LoVo (cell line): ENCODE measurements around the gene SEPHS1.
"Not testable (repeated sequence)": the region's sequence is repeated elsewhere in the genome, so short reads cannot be mapped to it uniquely, and the experiment has no call there.

Experiments
- DNase-seq: peaks from one replicate; pipeline ENCODE4 v3.0.0-alpha.2; 2016; ENCODE audit warnings: low spot score

SEPHS1 gene

GRCh38 chr10:13360587-13360986 lies 12.5 kb upstream of the SEPHS1 start:
- DNase-seq = no peak

- no peak for DNase-seq
These were observed 8.3 kb upstream of the SEPHS1 start for GRCh38 chr10:13356392-13356791.

GRCh38 chr10:13354783-13355182 lies 6.7 kb upstream of the SEPHS1 start:
- DNase-seq = no peak

GRCh38 chr10:13352519-13352918 lies 4.4 kb upstream of the SEPHS1 start:
- no peak for DNase-seq

GRCh38 chr10:13351340-13351915 lies 3.3 kb upstream of the SEPHS1 start:
- DNase-seq = no peak

- peak; percentile 49 for DNase-seq
These were observed 1.6 kb upstream of the SEPHS1 start for GRCh38 chr10:13349463-13350274.

- DNase-seq = peak; percentile 78
These were observed 465 bp downstream of the SEPHS1 start for GRCh38 chr10:13347500-13348156.

- no peak for DNase-seq
These were observed 1.0 kb downstream of the SEPHS1 start for GRCh38 chr10:13347043-13347499.

GRCh38 chr10:13346283-13347042 lies 1.6 kb downstream of the SEPHS1 start:
- DNase-seq = no peak

- no peak for DNase-seq
These were observed 7.3 kb downstream of the SEPHS1 start for GRCh38 chr10:13340626-13341376.

GRCh38 chr10:13340068-13340467 lies 8.0 kb downstream of the SEPHS1 start:
- DNase-seq = no peak

- DNase-seq = no peak
These were observed 9.5 kb downstream of the SEPHS1 start for GRCh38 chr10:13338390-13339110.

- no peak for DNase-seq
These were observed 10.3 kb downstream of the SEPHS1 start for GRCh38 chr10:13337827-13338196.

GRCh38 chr10:13337128-13337826 lies 10.8 kb downstream of the SEPHS1 start:
- DNase-seq = no peak

GRCh38 chr10:13335881-13336280 lies 12.2 kb downstream of the SEPHS1 start:
- DNase-seq = no peak

- DNase-seq = no peak
These were observed 13.5 kb downstream of the SEPHS1 start for GRCh38 chr10:13334556-13334955.

- DNase-seq = no peak
These were observed 16.4 kb downstream of the SEPHS1 start for GRCh38 chr10:13331646-13332045.

- not testable (repeated sequence) for DNase-seq
These were observed 17.1 kb downstream of the SEPHS1 start for GRCh38 chr10:13330980-13331379.

- no peak for DNase-seq
These were observed 18.5 kb downstream of the SEPHS1 start for GRCh38 chr10:13329565-13329964.

- no peak for DNase-seq
These were observed 19.5 kb downstream of the SEPHS1 start for GRCh38 chr10:13328613-13329012.
